AG10803 (cell line): ENCODE data around the gene PCDHA1.

Experiments used
- DNase-seq: peaks from one replicate; pipeline ENCODE4 v3.0.0; 2010; ENCODE audit warnings: low read depth
- H3K4me3 ChIP-seq: 2 replicates; pipeline ENCODE4 v1.5.1; 2011; ENCODE audit warnings: mild to moderate bottlenecking, low read length, control low read depth
- CTCF ChIP-seq: conservative IDR thresholded peaks from 2 replicates; pipeline ENCODE4 v1.5.1; 2011; ENCODE audit warnings: mild to moderate bottlenecking, low read length, control low read depth, inconsistent platforms

The PCDHA1 gene

DNA sequence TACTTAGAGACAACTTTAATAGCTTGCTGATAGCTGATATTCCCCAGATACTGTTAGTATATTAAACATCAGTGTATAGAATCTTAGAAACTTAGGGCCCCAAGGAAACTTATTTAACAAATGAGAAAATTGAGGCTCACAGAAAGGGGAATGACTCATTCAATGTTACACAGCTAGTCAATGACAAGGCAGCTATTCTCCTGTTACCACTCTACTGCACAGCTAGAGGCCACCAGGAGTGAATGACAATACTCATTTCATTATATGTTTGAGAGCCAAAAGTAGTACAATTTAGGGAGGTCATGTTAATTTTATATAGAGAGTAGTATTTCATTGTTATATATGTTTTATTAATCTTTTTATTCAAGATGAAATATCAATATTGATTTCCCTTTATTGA lies 232.0 kb downstream of the PCDHA1 start:
- no peak for TF ChIP-seq CTCF
- H3K4me3 ChIP-seq, result no peak overlapping the region
- no peak for DNase-seq

DNA sequence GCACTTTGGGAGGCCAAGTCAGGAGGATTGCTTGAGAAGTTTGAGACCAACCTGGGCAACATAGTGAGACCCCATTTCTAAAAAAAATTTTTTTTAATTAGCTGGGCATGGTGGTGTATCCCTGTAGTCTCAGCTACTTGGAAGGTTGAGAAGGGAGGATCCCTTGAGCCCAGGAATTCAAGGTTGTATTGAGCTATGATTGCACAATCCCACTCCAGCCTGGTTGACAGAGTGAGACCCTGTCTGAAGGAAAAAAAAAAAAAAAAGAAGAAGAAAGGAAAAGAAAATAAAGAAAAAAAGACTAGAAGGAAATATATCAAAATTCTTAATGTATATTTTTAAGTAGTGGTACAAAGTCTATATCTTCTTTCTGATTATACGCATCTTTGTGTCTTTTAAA lies 236.4 kb downstream of the PCDHA1 start:
- no peak for DNase-seq
- no peak for TF ChIP-seq CTCF
- no peak overlapping the region for H3K4me3 ChIP-seq

DNA sequence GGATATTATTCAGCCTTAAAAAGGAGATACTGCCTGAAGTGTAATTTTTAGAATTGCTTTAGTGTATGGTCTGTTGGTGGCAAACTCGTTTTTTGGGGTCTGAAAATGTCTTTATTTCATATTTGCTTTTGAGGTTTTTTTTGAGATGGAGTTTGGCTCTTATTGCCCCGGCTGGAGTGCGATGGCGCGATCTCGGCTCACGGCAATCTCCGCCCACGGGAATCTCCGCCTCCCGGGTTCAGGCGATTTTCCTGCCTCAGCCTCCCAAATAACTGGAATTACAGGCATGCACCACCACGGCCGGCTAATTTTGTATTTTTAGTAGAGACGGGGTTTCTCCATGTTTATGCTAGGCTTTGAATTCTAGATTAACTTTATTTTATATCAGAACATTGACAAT lies 245.1 kb downstream of the PCDHA1 start:
- TF ChIP-seq CTCF, result no peak
- DNase-seq, result no peak
- no peak overlapping the region for H3K4me3 ChIP-seq

GRCh38 chr5:141032626-141033025 lies 246.7 kb downstream of the PCDHA1 start:
- H3K4me3 ChIP-seq, result no peak overlapping the region
- no peak for TF ChIP-seq CTCF
- no peak for DNase-seq

- TF ChIP-seq CTCF, result no peak
- no peak for DNase-seq
- no peak overlapping the region for H3K4me3 ChIP-seq
Measured at GRCh38 chr5:141039061-141039460, 253.1 kb downstream of the PCDHA1 start.

DNA sequence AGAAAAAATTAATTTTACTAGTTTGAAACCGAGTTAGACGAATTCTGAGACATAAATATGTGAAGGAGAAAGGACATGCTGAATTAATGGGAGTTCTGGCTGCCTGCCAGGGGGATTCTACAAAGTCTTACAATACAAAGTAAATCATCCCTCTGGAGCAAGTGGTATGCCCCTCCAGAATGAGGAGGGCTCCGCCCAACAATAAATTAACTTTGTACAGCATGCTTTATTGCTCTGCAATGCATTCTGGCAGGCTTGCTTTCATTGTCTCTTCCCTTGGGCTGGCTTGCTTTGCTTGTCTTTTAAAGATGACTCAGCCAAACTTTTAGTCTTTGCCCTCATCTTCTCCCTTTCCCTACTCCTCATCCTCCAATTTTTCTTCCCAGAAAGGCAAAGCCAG lies 253.6 kb downstream of the PCDHA1 start:
- DNase-seq, result no peak
- no peak overlapping the region for H3K4me3 ChIP-seq

More for the DNA sequence above, 253.6 kb downstream of the PCDHA1 start:
- no peak for TF ChIP-seq CTCF
